HL-60 (cell line): ENCODE data around the gene SMAD4.

ENCODE experiments used
- POLR2AphosphoS5 ChIP-seq: IDR thresholded peaks from 2 replicates; pipeline ENCODE4 v1.6.1; 2012; ENCODE audit warnings: low read depth
- SPI1 ChIP-seq: IDR thresholded peaks from 2 replicates; pipeline ENCODE4 v1.6.1; 2012; ENCODE audit warnings: low read depth, mild to moderate bottlenecking, borderline replicate concordance
- TF ChIP-seq, protein P1 (sequence below): IDR thresholded peaks from 2 replicates; pipeline ENCODE4 v1.6.1; 2012; ENCODE audit warnings: low read depth; ENCODE audit not compliant: insufficient replicate concordance
- TF ChIP-seq, protein P2 (sequence below): IDR thresholded peaks from one replicate; pipeline ENCODE4 v1.5.1; 2011; ENCODE audit warnings: low read length, control low read depth, inconsistent platforms; ENCODE audit not compliant: insufficient read depth

DNA sequence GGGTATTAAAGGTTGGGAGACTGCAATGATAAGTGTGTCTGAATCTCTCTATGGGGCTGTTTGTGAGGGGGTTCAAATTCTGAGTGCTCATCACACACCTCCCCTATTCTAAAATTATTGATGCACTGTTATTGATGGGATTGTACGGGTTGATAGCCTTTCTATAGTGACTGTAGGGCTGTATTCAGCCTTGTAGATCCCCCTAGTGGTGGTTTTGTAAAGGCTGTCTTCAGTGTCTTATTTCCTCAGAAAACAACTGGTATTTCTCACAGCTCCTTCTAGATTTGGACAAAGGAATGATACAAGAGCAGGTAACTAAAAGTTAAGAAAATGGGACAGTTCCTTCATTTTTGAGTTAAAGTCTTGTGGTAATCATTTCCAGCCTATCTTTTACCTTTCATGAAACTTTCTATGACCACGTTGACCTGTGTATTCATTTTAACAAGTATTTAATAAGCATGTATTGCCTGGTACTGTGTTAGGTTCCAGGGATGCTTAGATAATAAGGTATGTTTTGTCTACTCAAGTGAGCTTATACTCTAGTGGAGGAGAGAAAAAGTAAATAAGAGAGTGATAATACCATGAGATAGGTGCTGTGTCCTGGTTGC lies 21.2 kb downstream of the SMAD4 start:
- TF ChIP-seq, protein P1, sequence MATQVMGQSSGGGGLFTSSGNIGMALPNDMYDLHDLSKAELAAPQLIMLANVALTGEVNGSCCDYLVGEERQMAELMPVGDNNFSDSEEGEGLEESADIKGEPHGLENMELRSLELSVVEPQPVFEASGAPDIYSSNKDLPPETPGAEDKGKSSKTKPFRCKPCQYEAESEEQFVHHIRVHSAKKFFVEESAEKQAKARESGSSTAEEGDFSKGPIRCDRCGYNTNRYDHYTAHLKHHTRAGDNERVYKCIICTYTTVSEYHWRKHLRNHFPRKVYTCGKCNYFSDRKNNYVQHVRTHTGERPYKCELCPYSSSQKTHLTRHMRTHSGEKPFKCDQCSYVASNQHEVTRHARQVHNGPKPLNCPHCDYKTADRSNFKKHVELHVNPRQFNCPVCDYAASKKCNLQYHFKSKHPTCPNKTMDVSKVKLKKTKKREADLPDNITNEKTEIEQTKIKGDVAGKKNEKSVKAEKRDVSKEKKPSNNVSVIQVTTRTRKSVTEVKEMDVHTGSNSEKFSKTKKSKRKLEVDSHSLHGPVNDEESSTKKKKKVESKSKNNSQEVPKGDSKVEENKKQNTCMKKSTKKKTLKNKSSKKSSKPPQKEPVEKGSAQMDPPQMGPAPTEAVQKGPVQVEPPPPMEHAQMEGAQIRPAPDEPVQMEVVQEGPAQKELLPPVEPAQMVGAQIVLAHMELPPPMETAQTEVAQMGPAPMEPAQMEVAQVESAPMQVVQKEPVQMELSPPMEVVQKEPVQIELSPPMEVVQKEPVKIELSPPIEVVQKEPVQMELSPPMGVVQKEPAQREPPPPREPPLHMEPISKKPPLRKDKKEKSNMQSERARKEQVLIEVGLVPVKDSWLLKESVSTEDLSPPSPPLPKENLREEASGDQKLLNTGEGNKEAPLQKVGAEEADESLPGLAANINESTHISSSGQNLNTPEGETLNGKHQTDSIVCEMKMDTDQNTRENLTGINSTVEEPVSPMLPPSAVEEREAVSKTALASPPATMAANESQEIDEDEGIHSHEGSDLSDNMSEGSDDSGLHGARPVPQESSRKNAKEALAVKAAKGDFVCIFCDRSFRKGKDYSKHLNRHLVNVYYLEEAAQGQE = no peak
- TF ChIP-seq, protein P2, sequence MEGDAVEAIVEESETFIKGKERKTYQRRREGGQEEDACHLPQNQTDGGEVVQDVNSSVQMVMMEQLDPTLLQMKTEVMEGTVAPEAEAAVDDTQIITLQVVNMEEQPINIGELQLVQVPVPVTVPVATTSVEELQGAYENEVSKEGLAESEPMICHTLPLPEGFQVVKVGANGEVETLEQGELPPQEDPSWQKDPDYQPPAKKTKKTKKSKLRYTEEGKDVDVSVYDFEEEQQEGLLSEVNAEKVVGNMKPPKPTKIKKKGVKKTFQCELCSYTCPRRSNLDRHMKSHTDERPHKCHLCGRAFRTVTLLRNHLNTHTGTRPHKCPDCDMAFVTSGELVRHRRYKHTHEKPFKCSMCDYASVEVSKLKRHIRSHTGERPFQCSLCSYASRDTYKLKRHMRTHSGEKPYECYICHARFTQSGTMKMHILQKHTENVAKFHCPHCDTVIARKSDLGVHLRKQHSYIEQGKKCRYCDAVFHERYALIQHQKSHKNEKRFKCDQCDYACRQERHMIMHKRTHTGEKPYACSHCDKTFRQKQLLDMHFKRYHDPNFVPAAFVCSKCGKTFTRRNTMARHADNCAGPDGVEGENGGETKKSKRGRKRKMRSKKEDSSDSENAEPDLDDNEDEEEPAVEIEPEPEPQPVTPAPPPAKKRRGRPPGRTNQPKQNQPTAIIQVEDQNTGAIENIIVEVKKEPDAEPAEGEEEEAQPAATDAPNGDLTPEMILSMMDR = peak; percentile 95
- TF ChIP-seq POLR2AphosphoS5 = no peak
- TF ChIP-seq SPI1 = no peak
